Smooth muscle cell (in vitro differentiated cells): ENCODE data around the gene DRC7. TPM values are rescaled to one million over a fixed set of nuclear protein-coding genes. Genes with fewer than 3 reads are reported as not detected.

Experiments used
- DNase-seq: peaks from one replicate; lab custom pipeline; 2025; ENCODE audit not compliant: unreplicated experiment; lab: John Stamatoyannopoulos, UW
- H2AFZ ChIP-seq: fragments of 200-600 bp; sonication (generic); 2 replicates; pipeline ENCODE4 v1.6.0; 2016; ENCODE audit warnings: antibody characterized with exemption, low read depth, mild to moderate bottlenecking
- H3F3A ChIP-seq: fragments of 200-600 bp; sonication (generic); 2 replicates; pipeline ENCODE4 v1.6.0; 2017; ENCODE audit warnings: antibody characterized with exemption, low read depth
- H3K27ac ChIP-seq: fragments of 200-600 bp; sonication (generic); 2 replicates; pipeline ENCODE4 v1.5.1; 2016; ENCODE audit warnings: low read depth, mild to moderate bottlenecking
- H3K27me3 ChIP-seq: fragments of 200-600 bp; sonication (generic); 2 replicates; pipeline ENCODE4 v1.6.1; 2016; ENCODE audit warnings: low read depth, mild to moderate bottlenecking
- H3K36me3 ChIP-seq: fragments of 200-600 bp; sonication (generic); 2 replicates; pipeline ENCODE4 v1.5.1; 2016; ENCODE audit warnings: low read depth
- H3K4me1 ChIP-seq: fragments of 200-600 bp; sonication (generic); 2 replicates; pipeline ENCODE4 v1.5.1; 2016; ENCODE audit warnings: low read depth
- H3K4me2 ChIP-seq: fragments of 200-600 bp; sonication (generic); 2 replicates; pipeline ENCODE4 v1.6.0; 2016; ENCODE audit warnings: mild to moderate bottlenecking
- H3K4me3 ChIP-seq: fragments of 200-600 bp; sonication (generic); 2 replicates; pipeline ENCODE4 v1.5.1; 2016; ENCODE audit warnings: mild to moderate bottlenecking
- H3K79me2 ChIP-seq: fragments of 200-600 bp; sonication (generic); 2 replicates; pipeline ENCODE4 v1.6.0; 2016; ENCODE audit warnings: low read depth, mild to moderate bottlenecking
- H3K9ac ChIP-seq: fragments of 200-600 bp; sonication (generic); 2 replicates; pipeline ENCODE4 v1.6.0; 2016; ENCODE audit warnings: low read depth
- H3K9me3 ChIP-seq: fragments of 200-600 bp; sonication (generic); replicated peaks from 2 replicates; pipeline ENCODE4 v1.5.1; 2016; ENCODE audit warnings: low read depth
- H4K20me1 ChIP-seq: fragments of 200-600 bp; sonication (generic); 2 replicates; pipeline ENCODE4 v1.6.0; 2016; ENCODE audit warnings: low read depth
- WGBS: methylation state at CpG from one replicate; pipeline ENCODE4 v1.1.7; 2016; ENCODE audit warnings: low lambda C conversion rate; 5-methylcytosine and 5-hydroxymethylcytosine counted together
- polyA plus RNA-seq: library from polyadenylated mRNA; unstranded; fragments of >200 nt; fragmentation: Nextera tagmentation; extraction: Ambion mirVana; gene quantifications from 2 replicates; pipeline ENCODE4 v1.2.1, GENCODE V29; 2016
- total RNA-seq: library from RNA; depleted of rRNA; stranded (reverse); fragments of >200 nt; gene quantifications from 2 replicates; pipeline ENCODE4 v1.2.3, GENCODE V29; 2014
- TF ChIP-seq, protein P1 (sequence below): fragments of 200-600 bp; sonication (generic); IDR thresholded peaks from 2 replicates; pipeline ENCODE4 v1.5.1; 2017; ENCODE audit warnings: borderline replicate concordance, mild to moderate bottlenecking, antibody characterized with exemption; ENCODE audit not compliant: insufficient read depth, poor library complexity, severe bottlenecking

The DRC7 gene
- total and polyA plus RNA-seq, 2 experiments from 2014 or later = 0.94 TPM; not detected in 1

DNA sequence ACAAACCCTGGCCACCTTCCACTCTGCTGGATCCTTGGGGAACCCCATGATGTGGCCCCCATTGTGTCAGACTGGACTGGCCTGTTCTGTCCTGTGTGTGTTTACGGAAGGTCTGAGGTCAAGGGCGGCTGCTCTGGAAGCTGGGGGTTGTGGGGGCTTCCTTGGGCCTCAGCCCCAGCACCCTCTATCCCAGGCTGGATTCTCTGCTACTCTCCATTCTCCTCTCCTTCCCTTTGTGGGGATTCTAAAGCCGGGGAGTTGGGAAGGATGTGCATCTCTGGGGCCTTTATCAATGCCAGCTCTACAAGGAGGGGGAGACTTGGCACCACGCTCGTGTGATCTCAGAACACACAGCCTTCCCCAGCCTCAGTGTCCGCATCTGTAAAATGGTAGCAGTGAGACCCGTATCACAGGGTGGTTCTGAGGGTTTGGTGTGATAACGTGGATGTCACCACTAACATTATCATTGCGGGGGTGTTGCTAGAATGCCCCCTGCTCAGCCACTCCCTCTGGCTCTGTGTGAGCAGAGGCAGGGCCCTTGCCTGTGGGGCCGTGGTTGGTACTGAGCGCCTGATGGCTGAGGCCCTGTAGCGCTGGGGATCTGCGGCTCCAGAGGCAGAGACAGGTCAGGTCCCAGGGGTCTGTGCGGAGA, 48.1 kb upstream of the DRC7 start:
- Histone ChIP-seq H3K9ac (no peak overlapping the region), H2AFZ (no peak overlapping the region), H3K27ac (no peak overlapping the region), H3K79me2 (no peaks in the 10 kb centered on the region), H3K4me3 (no peak overlapping the region), H4K20me1 (peaks cover 19% of the 10 kb centered on the region), H3K36me3 (no peaks in the 10 kb centered on the region), H3K9me3 (no peaks in the 10 kb centered on the region), H3F3A (no peaks in the 10 kb centered on the region), H3K4me1 (no peaks in the 10 kb centered on the region), H3K4me2 (no peak overlapping the region), H3K27me3 (no peaks in the 10 kb centered on the region)
- TF ChIP-seq, protein P1, sequence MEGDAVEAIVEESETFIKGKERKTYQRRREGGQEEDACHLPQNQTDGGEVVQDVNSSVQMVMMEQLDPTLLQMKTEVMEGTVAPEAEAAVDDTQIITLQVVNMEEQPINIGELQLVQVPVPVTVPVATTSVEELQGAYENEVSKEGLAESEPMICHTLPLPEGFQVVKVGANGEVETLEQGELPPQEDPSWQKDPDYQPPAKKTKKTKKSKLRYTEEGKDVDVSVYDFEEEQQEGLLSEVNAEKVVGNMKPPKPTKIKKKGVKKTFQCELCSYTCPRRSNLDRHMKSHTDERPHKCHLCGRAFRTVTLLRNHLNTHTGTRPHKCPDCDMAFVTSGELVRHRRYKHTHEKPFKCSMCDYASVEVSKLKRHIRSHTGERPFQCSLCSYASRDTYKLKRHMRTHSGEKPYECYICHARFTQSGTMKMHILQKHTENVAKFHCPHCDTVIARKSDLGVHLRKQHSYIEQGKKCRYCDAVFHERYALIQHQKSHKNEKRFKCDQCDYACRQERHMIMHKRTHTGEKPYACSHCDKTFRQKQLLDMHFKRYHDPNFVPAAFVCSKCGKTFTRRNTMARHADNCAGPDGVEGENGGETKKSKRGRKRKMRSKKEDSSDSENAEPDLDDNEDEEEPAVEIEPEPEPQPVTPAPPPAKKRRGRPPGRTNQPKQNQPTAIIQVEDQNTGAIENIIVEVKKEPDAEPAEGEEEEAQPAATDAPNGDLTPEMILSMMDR = no peak
- no peak for DNase-seq
- 94% methylated on average over 14 of the region's 14 CpGs for WGBS

DNA sequence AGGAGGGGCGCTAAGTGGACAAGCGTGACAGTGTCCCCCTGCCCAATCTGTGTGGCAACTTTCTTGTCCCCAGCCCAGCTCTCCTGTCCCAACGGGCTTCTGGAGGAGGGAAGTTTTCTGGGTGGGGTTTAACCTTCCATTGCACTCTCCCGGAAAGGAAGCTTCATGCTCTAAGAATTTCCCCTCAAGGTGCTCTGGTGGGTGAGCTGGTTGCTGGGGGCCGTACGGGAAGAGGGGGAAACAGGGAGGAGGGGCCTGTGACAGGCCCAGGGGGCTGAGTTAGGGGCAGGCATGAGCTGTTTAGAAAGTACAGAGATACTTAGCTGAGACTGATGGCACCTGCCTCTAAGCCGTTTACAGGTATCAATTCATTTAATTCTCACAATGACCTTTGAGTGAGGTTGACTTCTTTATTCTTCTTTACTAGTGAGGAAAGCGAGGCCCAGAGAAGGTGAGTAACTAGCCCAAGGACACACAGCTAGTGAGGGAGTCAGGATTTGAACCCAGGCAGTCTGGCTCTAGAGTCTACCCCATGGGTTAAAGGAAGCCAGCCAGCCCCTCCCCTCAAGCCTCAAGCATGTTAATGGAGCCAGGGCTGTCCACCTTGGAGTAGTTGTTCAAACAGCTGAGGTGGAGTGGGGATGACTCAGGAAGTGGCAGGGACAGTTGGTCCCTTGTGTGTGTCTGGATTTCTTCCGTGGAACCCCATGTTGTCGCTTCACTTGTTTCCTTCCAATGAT, 47.3 kb upstream of the DRC7 start:
- no peaks in the 10 kb centered on the region for H3F3A ChIP-seq
- no peak for DNase-seq
- 67% methylated on average over 9 of the region's 10 CpGs for WGBS

DNA sequence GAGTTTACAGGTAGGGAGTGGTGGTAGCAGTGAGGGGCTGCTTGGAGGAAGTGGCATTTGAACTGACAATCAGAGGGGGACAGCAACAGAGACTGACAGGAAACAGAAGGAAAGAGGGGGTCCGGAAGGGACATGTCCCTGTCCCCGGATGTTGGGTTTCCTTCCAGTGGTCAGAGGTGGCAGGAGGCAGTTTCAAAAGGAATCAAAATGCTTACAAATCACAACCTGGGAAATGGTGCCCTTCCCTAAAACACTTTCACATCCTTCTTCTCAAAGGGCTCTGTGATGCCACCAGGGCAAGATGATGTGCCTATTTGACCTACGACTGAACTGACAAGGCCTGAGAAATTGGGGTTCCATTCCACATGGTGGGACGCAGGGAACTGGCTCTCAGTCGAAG, 46.5 kb upstream of the DRC7 start:
- Histone ChIP-seq H3K36me3 (no peaks in the 10 kb centered on the region), H3K4me3 (no peak overlapping the region), H3K4me2 (no peak overlapping the region), H3K4me1 (no peaks in the 10 kb centered on the region), H3K27me3 (no peaks in the 10 kb centered on the region), H3F3A (no peaks in the 10 kb centered on the region), H4K20me1 (peaks cover 16% of the 10 kb centered on the region), H2AFZ (no peak overlapping the region), H3K27ac (no peak overlapping the region), H3K9ac (no peak overlapping the region), H3K9me3 (no peaks in the 10 kb centered on the region), H3K79me2 (no peaks in the 10 kb centered on the region)
- 92% methylated on average over 5 of the region's 5 CpGs for whole genome bisulfite sequencing
- TF ChIP-seq, protein P1 = no peak
- no peak for DNase-seq

More for the DNA sequence above, 47.3 kb upstream of the DRC7 start:
- Histone ChIP-seq H3K9me3 (no peaks in the 10 kb centered on the region), H3K9ac (no peak overlapping the region), H3K4me2 (no peak overlapping the region), H2AFZ (no peak overlapping the region), H3K27me3 (no peaks in the 10 kb centered on the region), H3K27ac (no peak overlapping the region), H3K79me2 (no peaks in the 10 kb centered on the region), H4K20me1 (peaks cover 19% of the 10 kb centered on the region), H3K4me3 (no peak overlapping the region), H3K4me1 (no peaks in the 10 kb centered on the region), H3K36me3 (no peaks in the 10 kb centered on the region)
- TF ChIP-seq, protein P1 = no peak
